SK-N-SH treated with all-trans-retinoic acid at 6 μM for 48 hours (cell line): ENCODE results near the gene HSPB7.

Source experiments
- ATAC-seq: fragments of 200-7000 bp; cut with Tn5 transposase; 3 replicates; pipeline ENCODE4 v1.9.1; 2020; ENCODE audit warnings: mild to moderate bottlenecking, moderate library complexity
- ARNTL ChIP-seq: fragments of 450-650 bp; formaldehyde crosslinking; IDR thresholded peaks from 2 replicates; pipeline ENCODE4 v1.5.0; 2020; ENCODE audit warnings: low read depth, mild to moderate bottlenecking, moderate library complexity, borderline replicate concordance
- BACH2 ChIP-seq: fragments of 250-450 bp; sonication (Bioruptor Pico); IDR thresholded peaks from 2 replicates; pipeline ENCODE4 v1.9.0; 2021; ENCODE audit warnings: mild to moderate bottlenecking, borderline replicate concordance
- CREB5 ChIP-seq: fragments of 250-450 bp; sonication (Bioruptor Pico); IDR thresholded peaks from 2 replicates; pipeline ENCODE4 v1.5.1; 2020; ENCODE audit warnings: low read depth, mild to moderate bottlenecking, moderate library complexity
- CSDC2 ChIP-seq: fragments of 250-450 bp; sonication (Bioruptor Pico); IDR thresholded peaks from 2 replicates; pipeline ENCODE4 v1.5.0; 2020; ENCODE audit warnings: mild to moderate bottlenecking, moderate library complexity
- CSRNP3 ChIP-seq: fragments of 250-450 bp; sonication (Bioruptor Pico); IDR thresholded peaks from 2 replicates; pipeline ENCODE4 v1.5.1; 2021; ENCODE audit warnings: mild to moderate bottlenecking, moderate library complexity
- ESRRG ChIP-seq: fragments of 250-450 bp; sonication (Bioruptor Pico); IDR thresholded peaks from 2 replicates; pipeline ENCODE4 v1.6.1; 2021; ENCODE audit warnings: mild to moderate bottlenecking
- GLIS3 ChIP-seq: fragments of 250-450 bp; sonication (Bioruptor Pico); IDR thresholded peaks from 2 replicates; pipeline ENCODE4 v1.5.0; 2020; ENCODE audit warnings: mild to moderate bottlenecking, moderate library complexity
- ISL1 ChIP-seq: fragments of 250-450 bp; sonication (Bioruptor Pico); IDR thresholded peaks from 2 replicates; pipeline ENCODE4 v2.1.2; 2022; ENCODE audit warnings: mild to moderate bottlenecking, moderate library complexity
- OSR1 ChIP-seq: fragments of 250-450 bp; sonication (Bioruptor Pico); IDR thresholded peaks from 2 replicates; pipeline ENCODE4 v1.8.0; 2022; ENCODE audit warnings: moderate library complexity, mild to moderate bottlenecking, inconsistent platforms
- PATZ1 ChIP-seq: fragments of 250-450 bp; sonication (Bioruptor Pico); IDR thresholded peaks from 2 replicates; pipeline ENCODE4 v1.8.0; 2020; ENCODE audit warnings: mild to moderate bottlenecking, moderate library complexity, borderline replicate concordance
- POU6F1 ChIP-seq: fragments of 250-450 bp; sonication (Bioruptor Pico); IDR thresholded peaks from 2 replicates; pipeline ENCODE4 v1.8.0; 2021; ENCODE audit warnings: low read depth, mild to moderate bottlenecking, moderate library complexity, borderline replicate concordance
- PPARA ChIP-seq: fragments of 250-450 bp; sonication (Bioruptor Pico); IDR thresholded peaks from 2 replicates; pipeline ENCODE4 v1.5.0; 2020; ENCODE audit warnings: mild to moderate bottlenecking, borderline replicate concordance
- SNAI2 ChIP-seq: fragments of 250-450 bp; sonication (Bioruptor Pico); IDR thresholded peaks from 2 replicates; pipeline ENCODE4 v1.5.0; 2020; ENCODE audit warnings: mild to moderate bottlenecking, moderate library complexity
- TCF4 ChIP-seq: fragments of 250-450 bp; sonication (Bioruptor Pico); IDR thresholded peaks from 2 replicates; pipeline ENCODE4 v1.8.0; 2021; ENCODE audit warnings: mild to moderate bottlenecking, moderate library complexity, borderline replicate concordance
- TOX ChIP-seq: fragments of 250-450 bp; sonication (Bioruptor Pico); IDR thresholded peaks from 2 replicates; pipeline ENCODE4 v1.8.0; 2021; ENCODE audit warnings: mild to moderate bottlenecking, moderate library complexity, borderline replicate concordance
- TSHZ2 ChIP-seq: fragments of 250-450 bp; sonication (Bioruptor Pico); IDR thresholded peaks from 2 replicates; pipeline ENCODE4 v1.5.0; 2020; ENCODE audit warnings: mild to moderate bottlenecking, moderate library complexity
- ZC3H10 ChIP-seq: fragments of 250-450 bp; sonication (Bioruptor Pico); IDR thresholded peaks from 2 replicates; pipeline ENCODE4 v1.5.1; 2021; ENCODE audit warnings: mild to moderate bottlenecking, moderate library complexity
- ZFP3 ChIP-seq: fragments of 250-450 bp; sonication (Bioruptor Pico); IDR thresholded peaks from 2 replicates; pipeline ENCODE4 v1.5.0; 2020; ENCODE audit warnings: mild to moderate bottlenecking, moderate library complexity
- ZFP30 ChIP-seq: fragments of 450-650 bp; formaldehyde crosslinking; IDR thresholded peaks from 2 replicates; pipeline ENCODE4 v1.5.0; 2022; ENCODE audit warnings: mild to moderate bottlenecking, moderate library complexity
- ZNF565 ChIP-seq: fragments of 450-650 bp; formaldehyde crosslinking; conservative IDR thresholded peaks from 2 replicates; pipeline ENCODE4 v1.5.0; 2020; ENCODE audit warnings: low read depth, mild to moderate bottlenecking, moderate library complexity
- ZNF70 ChIP-seq: fragments of 450-650 bp; formaldehyde crosslinking; IDR thresholded peaks from 2 replicates; pipeline ENCODE4 v1.5.0; 2020; ENCODE audit warnings: mild to moderate bottlenecking, moderate library complexity
- ZNF8 ChIP-seq: fragments of 450-650 bp; formaldehyde crosslinking; IDR thresholded peaks from 2 replicates; pipeline ENCODE4 v1.5.0; 2020; ENCODE audit warnings: mild to moderate bottlenecking, moderate library complexity

The HSPB7 gene

GRCh38 chr1:15969321-15969880 is 48.4 kb downstream of the HSPB7 start:
- no peak for ATAC-seq
- no peak for TF ChIP-seq ZNF8 (CRISPR knock-in tag)

GRCh38 chr1:15968172-15968571 is 49.7 kb downstream of the HSPB7 start:
- TF ChIP-seq ESRRG (CRISPR knock-in tag) = no peak
- TF ChIP-seq ZNF70 (CRISPR knock-in tag) = no peak
- no peak for TF ChIP-seq TCF4 (CRISPR knock-in tag)
- no peak for ATAC-seq

- TF ChIP-seq PPARA (CRISPR knock-in tag) (no peak), ZFP30 (CRISPR knock-in tag) (no peak), CREB5 (CRISPR knock-in tag) (no peak), POU6F1 (no peak), ARNTL (CRISPR knock-in tag) (no peak), BACH2 (CRISPR knock-in tag) (no peak), TSHZ2 (no peak)
- ATAC-seq = no peak
Measured at GRCh38 chr1:15966956-15967344, 50.9 kb downstream of the HSPB7 start.

- ATAC-seq = peak; percentile 58
- TF ChIP-seq PPARA (CRISPR knock-in tag) (no peak), ZNF70 (CRISPR knock-in tag) (no peak), CSDC2 (no peak), ZNF8 (CRISPR knock-in tag) (no peak), ISL1 (no peak), ZC3H10 (CRISPR knock-in tag) (no peak), ESRRG (CRISPR knock-in tag) (no peak), PATZ1 (CRISPR knock-in tag) (no peak), ZNF565 (CRISPR knock-in tag) (no peak), TCF4 (CRISPR knock-in tag) (no peak), TOX (no peak), BACH2 (CRISPR knock-in tag) (no peak)
Measured at GRCh38 chr1:15966081-15966955, 51.5 kb downstream of the HSPB7 start.

GRCh38 chr1:15965228-15965767 is 52.5 kb downstream of the HSPB7 start:
- TF ChIP-seq SNAI2 (CRISPR knock-in tag) (no peak), ISL1 (no peak), CSRNP3 (CRISPR knock-in tag) (no peak), ZC3H10 (CRISPR knock-in tag) (no peak), ESRRG (CRISPR knock-in tag) (no peak), ZFP30 (CRISPR knock-in tag) (no peak), CSDC2 (no peak), ZNF565 (CRISPR knock-in tag) (no peak), ZFP3 (CRISPR knock-in tag) (no peak), OSR1 (no peak), ZNF8 (CRISPR knock-in tag) (no peak), ARNTL (CRISPR knock-in tag) (no peak), CREB5 (CRISPR knock-in tag) (no peak), GLIS3 (CRISPR knock-in tag) (no peak)
- ATAC-seq = peak; percentile 80
